ENCODE results near the gene TMEM17.
A peak's percentile ranks its signal among the peaks of the same experiment; 100 is the strongest.
"Not testable (repeated sequence)": the region's sequence is repeated elsewhere in the genome, so short reads cannot be mapped to it uniquely, and the experiment has no call there.

TMEM17 gene

GRCh38 chr2:62505750-62506420 lies at the start of gene TMEM17:
Gene TMEM17, minus strand, starts transcription at chr2:62506195. Its CDS starts 66 bp downstream, at chr2:62506129.
- peak; percentile 66 for DNase-seq (ENCODE audit: low spot score)

DNA sequence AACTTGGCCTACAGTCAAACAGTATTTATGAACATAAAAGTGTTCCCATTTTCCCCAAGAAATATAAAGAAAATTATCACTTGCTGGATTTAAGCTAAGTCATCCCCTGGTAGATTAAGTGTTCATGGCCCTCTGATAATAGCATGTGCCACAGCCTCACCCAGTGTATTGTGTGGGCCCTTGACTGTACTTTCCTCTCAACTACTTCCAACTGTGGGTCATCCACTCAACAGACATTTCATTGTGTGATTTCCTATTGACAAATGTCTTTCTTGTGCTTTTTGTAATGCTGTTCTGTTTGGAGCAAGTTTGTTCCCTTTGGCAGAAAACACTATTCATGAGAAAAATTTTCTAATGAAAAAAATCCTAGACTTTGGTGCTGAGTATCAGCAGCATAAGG lies 48.4 kb upstream of the TMEM17 start:
- no peak for DNase-seq (ENCODE audit: low spot score)

GRCh38 chr2:62550461-62550860 lies 44.5 kb upstream of the TMEM17 start:
- DNase-seq (ENCODE audit: low spot score), result no peak

DNA sequence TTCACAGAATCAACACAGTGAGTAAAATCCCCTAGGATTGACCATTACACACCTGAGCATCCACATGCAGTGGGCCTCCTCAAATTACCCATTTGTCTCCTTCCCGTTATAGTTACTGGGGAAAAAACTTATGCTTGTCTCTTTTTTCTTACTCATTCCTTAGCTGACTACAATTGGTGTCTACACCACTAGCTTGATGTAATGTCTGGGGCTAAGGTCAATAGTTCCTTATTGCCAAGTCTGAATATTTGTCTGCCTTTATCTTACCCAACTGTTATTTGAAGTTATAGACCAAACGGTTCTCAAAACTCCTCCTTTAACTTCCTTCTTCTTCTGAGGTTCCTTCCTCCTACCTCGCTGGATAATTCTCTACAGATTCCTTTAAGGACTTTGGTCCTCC lies 41.9 kb upstream of the TMEM17 start:
- DNase-seq (ENCODE audit: low spot score), result no peak

DNA sequence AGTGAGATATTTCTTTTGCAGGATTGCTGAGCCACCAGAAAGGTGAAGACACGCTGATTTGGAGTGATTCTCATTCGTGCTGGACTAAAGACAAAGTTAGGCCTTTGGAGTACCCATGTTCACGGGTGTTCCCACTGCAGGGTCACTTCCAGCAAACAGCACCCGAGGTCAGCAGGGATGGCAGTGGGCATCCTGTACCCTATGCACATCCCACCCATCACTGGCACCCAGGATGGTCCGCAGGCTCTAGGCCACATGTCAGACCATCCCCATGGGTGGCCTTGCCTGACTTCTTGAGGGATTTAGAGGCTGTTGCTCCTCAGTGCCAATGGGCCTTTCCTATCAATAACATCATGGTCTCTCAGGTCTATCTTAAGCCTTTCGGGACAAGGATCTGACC lies 39.3 kb upstream of the TMEM17 start:
- DNase-seq (ENCODE audit: low spot score), result no peak

GRCh38 chr2:62540408-62541168 lies 34.6 kb upstream of the TMEM17 start:
- no peak for DNase-seq (ENCODE audit: low spot score)

- no peak for DNase-seq (ENCODE audit: low spot score)
These were observed 33.8 kb upstream of the TMEM17 start for GRCh38 chr2:62539606-62540407.

- no peak for DNase-seq (ENCODE audit: low spot score)
These were observed 32.8 kb upstream of the TMEM17 start for GRCh38 chr2:62538756-62539155.

- DNase-seq (ENCODE audit: low spot score), result no peak
These were observed 31.8 kb upstream of the TMEM17 start for GRCh38 chr2:62537814-62538213.

DNA sequence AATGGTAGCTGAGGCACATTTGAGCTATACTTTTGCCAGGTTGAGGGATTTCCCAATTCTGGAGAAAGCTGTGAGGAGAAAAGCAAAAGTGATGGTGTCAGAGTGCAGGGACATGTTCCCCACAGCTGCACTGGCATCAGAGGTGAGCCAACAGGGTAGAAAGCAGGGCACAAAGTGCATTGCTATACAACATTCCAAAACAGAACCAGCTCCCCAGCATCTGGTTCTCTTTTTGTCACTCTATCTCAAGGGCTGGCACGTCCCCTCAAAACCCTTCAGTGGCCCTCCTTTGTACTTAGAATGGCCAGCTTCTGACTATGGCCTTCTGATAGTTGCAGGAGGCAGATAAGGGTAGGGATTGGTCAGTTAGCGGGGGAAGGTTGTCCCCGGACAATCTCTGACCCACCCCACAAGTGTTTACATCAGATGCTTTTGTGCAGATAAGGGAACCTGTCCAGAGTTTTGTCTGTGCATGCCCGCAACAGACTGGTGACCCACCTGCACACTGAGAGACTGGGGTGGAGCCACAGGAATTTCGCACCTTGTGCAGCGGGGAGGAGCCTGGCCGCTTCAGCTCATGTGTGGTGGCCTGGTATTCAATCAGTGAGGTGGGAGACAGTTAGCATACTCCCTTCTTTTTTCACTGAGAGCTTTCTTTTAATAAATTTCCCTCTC lies 31.0 kb upstream of the TMEM17 start:
- DNase-seq (ENCODE audit: low spot score), result no peak

- not testable (repeated sequence) for DNase-seq (ENCODE audit: low spot score)
These were observed 29.5 kb upstream of the TMEM17 start for GRCh38 chr2:62535521-62535920.

DNA sequence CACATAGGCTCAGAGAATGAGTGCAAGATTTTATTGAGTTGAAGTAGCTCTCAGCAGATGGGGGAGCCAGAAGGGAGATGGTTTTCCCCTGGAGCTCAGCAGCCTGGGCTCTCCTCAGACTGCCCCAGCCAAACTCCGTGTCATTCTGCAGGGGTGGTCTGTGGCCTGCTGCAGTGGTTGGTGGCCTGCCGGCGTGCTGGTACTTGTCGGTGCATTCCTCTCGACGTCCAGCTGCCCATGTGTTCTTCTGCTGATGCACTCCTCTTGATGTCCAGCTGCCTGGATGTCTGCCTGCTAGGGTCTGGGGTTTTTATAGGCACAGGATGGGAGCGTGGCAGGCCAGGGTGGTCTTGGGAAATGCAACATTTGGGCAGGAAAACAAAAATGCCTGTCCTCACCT lies 25.6 kb upstream of the TMEM17 start:
- DNase-seq (ENCODE audit: low spot score), result no peak

DNA sequence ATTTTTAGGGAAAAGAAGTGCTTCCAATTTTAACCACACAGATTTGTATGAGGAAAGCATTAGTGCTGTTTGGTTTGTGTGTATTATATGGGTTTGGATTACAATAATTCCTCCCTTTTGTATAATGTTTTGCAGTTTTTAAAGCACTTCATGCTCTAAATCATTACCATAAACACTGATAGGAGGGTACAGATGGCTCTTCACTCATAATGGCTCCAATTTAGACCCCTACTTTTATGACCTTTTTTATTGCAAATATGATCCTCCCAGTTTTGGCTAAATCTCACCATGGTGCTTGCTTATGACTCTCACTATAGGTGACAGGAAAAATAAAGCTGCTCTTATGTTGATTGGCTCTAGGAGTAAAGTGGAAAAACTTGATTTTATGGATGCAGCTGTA lies 23.8 kb upstream of the TMEM17 start:
- DNase-seq (ENCODE audit: low spot score), result no peak

DNA sequence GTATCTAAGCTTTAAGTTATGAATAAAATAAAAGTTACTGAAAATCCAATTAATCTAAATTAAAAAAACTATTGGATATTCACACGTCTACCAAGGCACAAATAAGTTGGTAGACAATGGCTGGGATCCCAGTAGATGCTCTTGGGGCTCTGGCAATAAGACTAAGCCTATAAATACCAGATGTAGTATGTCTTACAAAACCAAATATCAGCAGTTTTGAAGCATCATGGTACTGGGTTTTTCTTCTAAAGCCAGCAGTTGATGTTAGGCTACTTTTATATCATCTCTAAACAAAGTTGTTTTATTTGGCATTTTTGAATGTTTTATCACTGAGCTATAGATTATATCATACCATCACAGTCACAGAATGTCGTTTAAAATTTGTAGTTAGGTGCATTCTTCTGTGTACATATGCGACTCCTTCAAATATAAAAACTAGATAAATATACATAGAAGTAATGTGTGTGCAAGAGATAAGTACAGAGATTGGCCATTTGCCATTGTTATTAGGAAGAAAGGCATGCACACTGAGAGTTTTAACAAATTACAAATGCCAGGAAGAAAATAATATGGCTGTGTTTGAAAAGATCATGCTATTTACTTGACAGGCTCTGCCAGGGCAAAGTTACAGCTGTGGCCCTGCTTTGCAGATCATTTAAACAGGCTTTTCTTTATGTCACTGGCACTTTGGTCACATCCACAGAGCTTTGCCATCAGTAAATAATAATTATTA lies 21.6 kb upstream of the TMEM17 start:
- no peak for DNase-seq (ENCODE audit: low spot score)

DNA sequence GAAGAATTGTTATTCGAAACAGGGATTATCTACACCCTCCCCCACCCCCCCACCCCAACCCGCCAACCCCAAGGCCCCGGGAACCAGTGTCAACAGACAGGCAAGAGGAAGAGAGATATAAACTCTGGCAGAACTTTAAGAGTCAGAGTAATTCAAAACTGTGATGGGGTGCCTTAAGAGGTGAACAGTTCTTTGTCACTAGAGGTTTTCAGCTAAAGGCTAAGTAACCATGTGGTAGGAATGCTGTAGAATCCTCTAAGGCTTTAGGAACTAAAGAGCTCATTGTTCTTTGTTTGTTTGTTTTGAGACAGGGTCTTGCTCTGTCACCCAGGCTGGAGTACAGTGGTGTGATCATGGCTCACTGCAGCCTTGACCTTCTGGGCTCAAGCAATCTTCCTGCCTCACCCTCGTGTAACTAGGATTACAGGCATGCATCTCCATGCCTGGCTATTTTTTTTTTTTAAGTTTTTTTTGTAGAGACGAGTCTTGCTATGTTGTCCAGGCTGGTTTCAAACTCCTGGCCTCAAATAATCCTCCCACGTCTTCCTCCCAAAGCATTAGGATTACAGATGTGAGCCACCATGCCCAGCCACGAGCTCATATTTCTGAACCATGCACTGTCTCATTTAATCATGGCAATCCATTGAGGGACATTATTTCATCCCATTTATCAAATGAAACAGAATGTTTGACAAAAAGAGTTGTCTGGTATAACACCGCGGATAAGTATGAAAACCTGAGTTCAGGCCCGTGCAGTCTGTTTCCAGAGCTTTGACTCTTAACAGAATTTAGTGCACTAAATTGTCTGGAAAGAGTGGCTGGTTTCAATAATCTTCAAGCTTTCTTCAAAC lies 20.8 kb upstream of the TMEM17 start:
- no peak for DNase-seq (ENCODE audit: low spot score)

DNA sequence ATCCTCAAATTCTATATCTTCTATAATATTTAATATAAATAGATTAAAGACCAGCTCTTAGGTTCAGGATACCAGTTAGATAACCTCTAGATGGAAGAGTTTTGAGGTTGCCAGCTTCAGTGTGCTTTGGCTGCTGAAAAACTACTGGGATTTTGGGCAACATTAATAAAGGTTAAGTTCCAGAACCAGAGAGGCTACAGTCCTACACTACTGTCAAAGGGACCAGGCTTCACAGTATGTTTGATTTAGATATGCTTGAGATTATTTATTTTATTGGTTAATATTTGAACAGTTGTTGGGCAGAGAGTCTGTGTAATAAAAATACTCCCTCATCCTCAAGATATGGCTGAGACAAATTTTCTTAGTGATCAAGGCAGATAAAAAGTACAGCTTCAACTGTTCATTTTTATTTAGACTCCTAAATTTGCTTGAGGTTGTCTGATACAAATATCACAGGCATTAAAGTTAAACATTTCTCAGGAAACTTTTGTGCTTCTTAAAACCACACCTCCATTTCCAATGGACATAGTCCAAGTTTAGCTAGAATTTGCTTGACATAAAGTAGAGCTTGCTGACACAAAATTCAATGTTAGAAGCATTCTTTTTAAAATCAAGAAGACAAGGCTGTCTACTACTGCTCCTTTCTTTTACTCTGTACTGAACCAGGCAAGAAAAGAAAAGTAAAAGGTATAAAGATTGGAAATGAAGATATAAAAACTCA lies 19.7 kb upstream of the TMEM17 start:
- no peak for DNase-seq (ENCODE audit: low spot score)

GRCh38 chr2:62524293-62524941 lies 18.4 kb upstream of the TMEM17 start:
- DNase-seq (ENCODE audit: low spot score), result no peak

- DNase-seq (ENCODE audit: low spot score), result not testable (repeated sequence)
These were observed 15.1 kb upstream of the TMEM17 start for GRCh38 chr2:62521061-62521460.

DNA sequence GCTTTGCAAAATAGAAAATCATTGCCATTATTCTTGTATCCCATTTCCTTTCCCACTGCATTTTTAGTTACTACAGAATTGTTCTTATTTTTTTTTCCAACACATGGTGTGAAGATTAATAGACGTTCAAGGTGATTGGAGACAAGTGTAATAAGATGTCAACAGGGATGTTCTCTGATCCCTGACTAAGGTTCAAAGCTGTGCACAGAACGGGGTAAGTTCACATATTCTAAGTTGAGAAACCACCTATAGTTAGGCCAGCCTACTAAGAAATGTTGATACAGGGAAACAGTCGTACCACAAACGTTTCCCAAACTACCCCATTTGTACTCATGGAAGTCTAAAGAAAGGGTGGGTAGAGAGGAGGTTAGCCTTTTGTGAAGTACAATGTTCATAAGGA lies 6.4 kb upstream of the TMEM17 start:
- no peak for DNase-seq (ENCODE audit: low spot score)
